Measurements from ENCODE around the gene TRIM66. TPM values are rescaled to one million over a fixed set of nuclear protein-coding genes. Genes with fewer than 3 reads are reported as not detected.

Gene TRIM66, protein sequence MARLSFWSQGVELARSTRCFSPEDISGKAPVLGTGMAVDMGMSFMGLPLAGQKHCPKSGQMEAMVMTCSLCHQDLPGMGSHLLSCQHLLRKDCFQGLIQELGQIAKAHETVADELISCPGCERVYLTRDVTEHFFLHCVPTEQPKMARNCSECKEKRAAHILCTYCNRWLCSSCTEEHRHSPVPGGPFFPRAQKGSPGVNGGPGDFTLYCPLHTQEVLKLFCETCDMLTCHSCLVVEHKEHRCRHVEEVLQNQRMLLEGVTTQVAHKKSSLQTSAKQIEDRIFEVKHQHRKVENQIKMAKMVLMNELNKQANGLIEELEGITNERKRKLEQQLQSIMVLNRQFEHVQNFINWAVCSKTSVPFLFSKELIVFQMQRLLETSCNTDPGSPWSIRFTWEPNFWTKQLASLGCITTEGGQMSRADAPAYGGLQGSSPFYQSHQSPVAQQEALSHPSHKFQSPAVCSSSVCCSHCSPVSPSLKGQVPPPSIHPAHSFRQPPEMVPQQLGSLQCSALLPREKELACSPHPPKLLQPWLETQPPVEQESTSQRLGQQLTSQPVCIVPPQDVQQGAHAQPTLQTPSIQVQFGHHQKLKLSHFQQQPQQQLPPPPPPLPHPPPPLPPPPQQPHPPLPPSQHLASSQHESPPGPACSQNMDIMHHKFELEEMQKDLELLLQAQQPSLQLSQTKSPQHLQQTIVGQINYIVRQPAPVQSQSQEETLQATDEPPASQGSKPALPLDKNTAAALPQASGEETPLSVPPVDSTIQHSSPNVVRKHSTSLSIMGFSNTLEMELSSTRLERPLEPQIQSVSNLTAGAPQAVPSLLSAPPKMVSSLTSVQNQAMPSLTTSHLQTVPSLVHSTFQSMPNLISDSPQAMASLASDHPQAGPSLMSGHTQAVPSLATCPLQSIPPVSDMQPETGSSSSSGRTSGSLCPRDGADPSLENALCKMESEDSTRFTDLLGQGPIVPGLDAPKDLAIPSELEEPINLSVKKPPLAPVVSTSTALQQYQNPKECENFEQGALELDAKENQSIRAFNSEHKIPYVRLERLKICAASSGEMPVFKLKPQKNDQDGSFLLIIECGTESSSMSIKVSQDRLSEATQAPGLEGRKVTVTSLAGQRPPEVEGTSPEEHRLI (N-terminal part only)
- total RNA-seq (ENCODE audit: low replicate concordance), result 3.4 and 5.1 TPM in 2 replicates

DNA sequence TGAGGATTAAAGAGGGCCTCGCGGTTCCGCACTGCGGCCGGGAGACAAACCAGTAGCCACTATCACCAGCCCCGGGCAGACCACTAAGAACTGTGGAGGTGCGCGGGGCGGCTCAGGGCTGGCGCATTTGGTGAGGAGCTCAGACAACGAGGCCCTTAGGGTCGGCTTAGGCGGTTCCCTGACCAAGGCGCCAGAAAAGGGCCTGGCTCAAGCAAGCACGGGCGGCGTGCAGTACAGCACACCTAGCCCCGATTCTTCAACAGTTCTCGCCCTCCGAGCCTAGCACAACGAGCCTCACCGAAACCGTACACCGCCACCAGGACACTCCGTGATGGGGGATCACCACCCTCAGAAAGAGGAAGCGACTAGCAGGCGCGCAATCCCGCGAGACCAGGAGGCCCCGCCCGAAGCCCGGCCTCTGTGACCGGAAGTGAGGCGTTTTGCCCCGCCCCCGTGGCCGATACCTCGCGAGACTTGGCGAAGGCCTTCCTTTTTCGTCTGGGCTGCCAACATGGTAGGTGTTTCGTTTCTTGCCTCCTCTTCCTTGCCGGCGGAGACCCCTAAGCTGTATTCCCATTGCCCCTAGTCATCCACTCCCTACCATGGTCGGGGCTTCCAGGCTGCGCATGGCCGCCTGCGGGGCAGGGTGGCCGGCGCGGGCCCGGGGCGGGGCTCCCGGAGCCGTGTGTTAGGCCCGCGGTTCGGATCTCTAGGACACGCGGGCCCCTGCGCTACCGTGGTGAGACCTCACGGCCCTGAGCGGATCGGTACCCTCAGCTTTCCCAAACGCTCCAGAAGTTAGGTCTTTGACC is at the start of gene TRIM66, which contains the start of gene RPL27A:
Gene TRIM66 (minus strand): TSS at position 363 of the 812 bp plus-strand sequence. CDS start 10,391 bp downstream, outside the sequence.
Gene RPL27A (plus strand): TSS at position 490 of the 812 bp plus-strand sequence. CDS start 22 bp downstream, at position 512.

DNA sequence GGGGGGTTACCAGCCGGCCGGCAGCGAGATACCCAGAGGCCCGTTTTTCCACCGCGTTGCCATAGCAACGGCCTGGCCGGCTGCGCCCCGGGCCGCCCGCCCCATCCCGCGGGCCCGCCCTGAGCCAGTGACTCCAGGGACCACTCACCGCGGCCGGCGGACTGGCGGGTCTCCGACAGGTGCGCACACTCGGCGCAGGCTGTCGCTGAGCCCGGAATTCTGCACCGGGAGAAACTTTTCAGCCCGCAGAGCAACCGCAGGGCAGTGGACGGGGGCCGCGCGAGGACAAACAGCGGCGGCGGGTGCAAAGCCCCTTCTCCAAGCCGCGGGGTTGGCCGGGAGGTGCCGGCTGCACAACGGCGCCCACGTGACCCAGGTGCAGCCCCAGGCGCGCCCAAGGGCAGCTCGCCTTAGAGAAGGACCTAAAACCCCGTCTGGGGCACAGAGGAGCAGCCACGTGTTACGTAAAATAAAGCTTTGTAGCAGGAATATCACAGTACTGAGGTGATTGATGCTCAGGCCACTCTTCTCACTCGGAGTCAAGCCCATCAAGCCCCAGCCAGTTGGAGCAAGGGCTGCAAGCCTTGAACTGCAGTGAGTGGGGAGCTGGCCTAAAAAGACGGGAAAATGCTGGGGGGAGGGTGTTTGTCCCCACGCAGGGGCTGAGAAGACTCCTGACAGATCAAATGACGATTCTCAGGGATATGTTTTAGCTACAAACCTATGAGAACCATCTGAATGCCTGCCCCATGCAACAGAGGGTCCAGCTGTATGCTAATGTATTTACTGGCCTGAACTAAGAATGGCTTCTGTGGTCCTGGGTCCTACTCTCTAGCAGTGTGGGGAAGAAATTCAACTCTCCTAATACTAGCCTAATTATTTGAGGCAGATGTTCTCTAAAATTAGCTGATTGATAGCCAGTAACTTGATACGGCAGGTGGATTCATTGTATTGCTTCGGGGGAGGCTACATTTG is 88.2 kb downstream of the TRIM66 start, which contains the start of gene STK33:
Gene STK33 (minus strand): TSS at position 294 of the 975 bp plus-strand sequence. CDS start 119,323 bp downstream, outside the sequence.

Other genes starting within 250 kb of the TRIM66 start
- gene STK33, start 88.4 kb downstream of the TRIM66 start, total RNA-seq (ENCODE audit: low replicate concordance), result 0.35 and 0.45 TPM in 2 replicates
- 1,067 and 1,351 TPM in 2 replicates for gene RPL27A, start 127 bp upstream of the TRIM66 start, total RNA-seq (ENCODE audit: low replicate concordance)
- 29.8 and 41.2 TPM in 2 replicates for gene AKIP1, start 228.5 kb upstream of the TRIM66 start, total RNA-seq (ENCODE audit: low replicate concordance)

Measured in smooth muscle cell of the coronary artery (primary cell).